ENCODE measurements around the gene STAC3. TPM values are rescaled to one million over a fixed set of nuclear protein-coding genes. Genes with fewer than 3 reads are reported as not detected.

Gene STAC3
- total and polyA plus RNA-seq, 2 experiments from 2014 or later = 0.48 to 3.0 TPM

DNA sequence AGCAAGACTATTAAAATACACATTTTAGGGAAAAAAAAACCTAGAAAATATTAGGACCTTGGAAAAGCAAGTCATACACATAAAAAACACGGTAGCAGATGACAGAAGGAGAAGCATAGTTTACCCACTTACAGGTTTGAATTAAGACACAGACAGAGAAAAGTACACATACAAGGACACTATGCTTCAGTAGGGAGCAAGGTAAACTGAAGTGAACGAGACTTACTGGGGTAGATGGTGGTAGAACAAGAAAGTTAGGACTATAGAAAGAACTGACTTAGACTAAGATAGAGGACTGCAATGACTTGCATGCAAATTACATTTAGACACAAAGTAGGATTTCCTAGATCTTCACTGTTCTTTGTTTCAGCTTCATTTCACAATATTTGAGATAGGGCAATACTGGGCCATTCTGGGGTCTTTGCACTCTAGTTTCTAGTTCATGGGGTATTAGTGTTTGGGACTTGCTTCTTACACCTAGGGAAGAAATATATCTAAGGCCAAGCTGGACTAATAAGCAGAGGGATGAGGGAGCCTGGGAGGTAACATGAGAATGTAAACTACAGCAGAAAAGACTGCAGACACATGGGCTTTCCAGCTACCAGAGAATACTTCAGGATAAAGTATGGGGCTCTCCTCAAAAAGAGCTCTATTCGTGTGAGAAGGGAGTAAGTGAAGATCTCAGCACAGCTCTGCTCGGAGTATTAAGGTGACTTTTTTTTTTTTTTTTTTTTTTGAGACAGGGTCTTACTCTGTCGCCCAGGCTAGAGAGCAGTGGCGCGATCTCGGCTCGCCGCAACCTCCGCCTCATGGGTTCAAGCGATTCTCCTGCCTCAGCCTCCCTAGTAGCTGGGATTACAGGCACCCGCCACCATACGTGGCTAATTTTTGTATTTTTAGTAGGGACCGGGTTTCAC, 27.7 kb upstream of the STAC3 start:
- H3K36me3 ChIP-seq (ENCODE audit: insufficient read depth) = no peaks in the 10 kb centered on the region
- no peak overlapping the region for H3K4me3 ChIP-seq
- no peak for ATAC-seq
- 0 out of 2 replicates have a peak, but pooled peaks cover 9% of the 10 kb centered on the region for H3K4me1 ChIP-seq (ENCODE audit: insufficient read depth)
- Mint-ChIP-seq H3K4me1 (peaks cover 13% of the 10 kb centered on the region), H3K27me3 (ENCODE audit: insufficient read depth, low read depth, poor library complexity) (peaks cover 4% of the 10 kb centered on the region), H3K27ac (no peak overlapping the region), H3K4me3 (no peak overlapping the region), H3K9me3 (no peaks in the 10 kb centered on the region), H3K36me3 (ENCODE audit: low read depth) (peaks cover 26% of the 10 kb centered on the region)
- no peak overlapping the region for H3K27ac ChIP-seq (ENCODE audit: low read depth)
- no peaks in the 10 kb centered on the region for H3K79me2 ChIP-seq (replicated peaks; ENCODE audit: insufficient read depth)
- H4K20me1 ChIP-seq (replicated peaks; ENCODE audit: insufficient read depth) = no peaks in the 10 kb centered on the region
- H2AFZ ChIP-seq = no peak overlapping the region
- no peaks in the 10 kb centered on the region for H3K9me2 ChIP-seq (ENCODE audit: insufficient read depth)
- 0 out of 2 replicates have a peak, but pooled peaks cover 5% of the 10 kb centered on the region for H3F3A ChIP-seq (replicated peaks; ENCODE audit: low read depth)
- DNase-seq (ENCODE audit: low spot score) = no peak
- no peaks in the 10 kb centered on the region for H3K27me3 ChIP-seq (ENCODE audit: insufficient read depth)
- TF ChIP-seq, protein P1, sequence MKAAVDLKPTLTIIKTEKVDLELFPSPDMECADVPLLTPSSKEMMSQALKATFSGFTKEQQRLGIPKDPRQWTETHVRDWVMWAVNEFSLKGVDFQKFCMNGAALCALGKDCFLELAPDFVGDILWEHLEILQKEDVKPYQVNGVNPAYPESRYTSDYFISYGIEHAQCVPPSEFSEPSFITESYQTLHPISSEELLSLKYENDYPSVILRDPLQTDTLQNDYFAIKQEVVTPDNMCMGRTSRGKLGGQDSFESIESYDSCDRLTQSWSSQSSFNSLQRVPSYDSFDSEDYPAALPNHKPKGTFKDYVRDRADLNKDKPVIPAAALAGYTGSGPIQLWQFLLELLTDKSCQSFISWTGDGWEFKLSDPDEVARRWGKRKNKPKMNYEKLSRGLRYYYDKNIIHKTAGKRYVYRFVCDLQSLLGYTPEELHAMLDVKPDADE (IDR thresholded peaks at IDR 0.05) = no peak
- TF ChIP-seq, protein P2, sequence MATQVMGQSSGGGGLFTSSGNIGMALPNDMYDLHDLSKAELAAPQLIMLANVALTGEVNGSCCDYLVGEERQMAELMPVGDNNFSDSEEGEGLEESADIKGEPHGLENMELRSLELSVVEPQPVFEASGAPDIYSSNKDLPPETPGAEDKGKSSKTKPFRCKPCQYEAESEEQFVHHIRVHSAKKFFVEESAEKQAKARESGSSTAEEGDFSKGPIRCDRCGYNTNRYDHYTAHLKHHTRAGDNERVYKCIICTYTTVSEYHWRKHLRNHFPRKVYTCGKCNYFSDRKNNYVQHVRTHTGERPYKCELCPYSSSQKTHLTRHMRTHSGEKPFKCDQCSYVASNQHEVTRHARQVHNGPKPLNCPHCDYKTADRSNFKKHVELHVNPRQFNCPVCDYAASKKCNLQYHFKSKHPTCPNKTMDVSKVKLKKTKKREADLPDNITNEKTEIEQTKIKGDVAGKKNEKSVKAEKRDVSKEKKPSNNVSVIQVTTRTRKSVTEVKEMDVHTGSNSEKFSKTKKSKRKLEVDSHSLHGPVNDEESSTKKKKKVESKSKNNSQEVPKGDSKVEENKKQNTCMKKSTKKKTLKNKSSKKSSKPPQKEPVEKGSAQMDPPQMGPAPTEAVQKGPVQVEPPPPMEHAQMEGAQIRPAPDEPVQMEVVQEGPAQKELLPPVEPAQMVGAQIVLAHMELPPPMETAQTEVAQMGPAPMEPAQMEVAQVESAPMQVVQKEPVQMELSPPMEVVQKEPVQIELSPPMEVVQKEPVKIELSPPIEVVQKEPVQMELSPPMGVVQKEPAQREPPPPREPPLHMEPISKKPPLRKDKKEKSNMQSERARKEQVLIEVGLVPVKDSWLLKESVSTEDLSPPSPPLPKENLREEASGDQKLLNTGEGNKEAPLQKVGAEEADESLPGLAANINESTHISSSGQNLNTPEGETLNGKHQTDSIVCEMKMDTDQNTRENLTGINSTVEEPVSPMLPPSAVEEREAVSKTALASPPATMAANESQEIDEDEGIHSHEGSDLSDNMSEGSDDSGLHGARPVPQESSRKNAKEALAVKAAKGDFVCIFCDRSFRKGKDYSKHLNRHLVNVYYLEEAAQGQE (IDR thresholded peaks at IDR 0.05; ENCODE audit: unreplicated experiment) = no peak
- TF ChIP-seq EZH2phosphoT487 (IDR thresholded peaks at IDR 0.05; ENCODE audit: unreplicated experiment) = no peak
- no peak for TF ChIP-seq JUNB (IDR thresholded peaks at IDR 0.05; ENCODE audit: unreplicated experiment)
- TF ChIP-seq, protein P3, sequence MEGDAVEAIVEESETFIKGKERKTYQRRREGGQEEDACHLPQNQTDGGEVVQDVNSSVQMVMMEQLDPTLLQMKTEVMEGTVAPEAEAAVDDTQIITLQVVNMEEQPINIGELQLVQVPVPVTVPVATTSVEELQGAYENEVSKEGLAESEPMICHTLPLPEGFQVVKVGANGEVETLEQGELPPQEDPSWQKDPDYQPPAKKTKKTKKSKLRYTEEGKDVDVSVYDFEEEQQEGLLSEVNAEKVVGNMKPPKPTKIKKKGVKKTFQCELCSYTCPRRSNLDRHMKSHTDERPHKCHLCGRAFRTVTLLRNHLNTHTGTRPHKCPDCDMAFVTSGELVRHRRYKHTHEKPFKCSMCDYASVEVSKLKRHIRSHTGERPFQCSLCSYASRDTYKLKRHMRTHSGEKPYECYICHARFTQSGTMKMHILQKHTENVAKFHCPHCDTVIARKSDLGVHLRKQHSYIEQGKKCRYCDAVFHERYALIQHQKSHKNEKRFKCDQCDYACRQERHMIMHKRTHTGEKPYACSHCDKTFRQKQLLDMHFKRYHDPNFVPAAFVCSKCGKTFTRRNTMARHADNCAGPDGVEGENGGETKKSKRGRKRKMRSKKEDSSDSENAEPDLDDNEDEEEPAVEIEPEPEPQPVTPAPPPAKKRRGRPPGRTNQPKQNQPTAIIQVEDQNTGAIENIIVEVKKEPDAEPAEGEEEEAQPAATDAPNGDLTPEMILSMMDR (conservative IDR thresholded peaks at IDR 0.05; ENCODE audit: low read depth in 2 of 2) = no peak
- TF ChIP-seq STAT1 (IDR thresholded peaks at IDR 0.05; ENCODE audit: unreplicated experiment) = no peak
- TF ChIP-seq POLR2AphosphoS5 (IDR thresholded peaks at IDR 0.05; ENCODE audit: low read depth) = no peak
- TF ChIP-seq CREB1 (CRISPR knock-in tag; IDR thresholded peaks at IDR 0.05; ENCODE audit: low read depth) = no peak
- TF ChIP-seq ZNF331 (CRISPR knock-in tag; IDR thresholded peaks at IDR 0.05; ENCODE audit: low read depth) = no peak
- no peak for TF ChIP-seq EZH2 (IDR thresholded peaks at IDR 0.05; ENCODE audit: low read depth, unreplicated experiment)
- TF ChIP-seq, protein P4, sequence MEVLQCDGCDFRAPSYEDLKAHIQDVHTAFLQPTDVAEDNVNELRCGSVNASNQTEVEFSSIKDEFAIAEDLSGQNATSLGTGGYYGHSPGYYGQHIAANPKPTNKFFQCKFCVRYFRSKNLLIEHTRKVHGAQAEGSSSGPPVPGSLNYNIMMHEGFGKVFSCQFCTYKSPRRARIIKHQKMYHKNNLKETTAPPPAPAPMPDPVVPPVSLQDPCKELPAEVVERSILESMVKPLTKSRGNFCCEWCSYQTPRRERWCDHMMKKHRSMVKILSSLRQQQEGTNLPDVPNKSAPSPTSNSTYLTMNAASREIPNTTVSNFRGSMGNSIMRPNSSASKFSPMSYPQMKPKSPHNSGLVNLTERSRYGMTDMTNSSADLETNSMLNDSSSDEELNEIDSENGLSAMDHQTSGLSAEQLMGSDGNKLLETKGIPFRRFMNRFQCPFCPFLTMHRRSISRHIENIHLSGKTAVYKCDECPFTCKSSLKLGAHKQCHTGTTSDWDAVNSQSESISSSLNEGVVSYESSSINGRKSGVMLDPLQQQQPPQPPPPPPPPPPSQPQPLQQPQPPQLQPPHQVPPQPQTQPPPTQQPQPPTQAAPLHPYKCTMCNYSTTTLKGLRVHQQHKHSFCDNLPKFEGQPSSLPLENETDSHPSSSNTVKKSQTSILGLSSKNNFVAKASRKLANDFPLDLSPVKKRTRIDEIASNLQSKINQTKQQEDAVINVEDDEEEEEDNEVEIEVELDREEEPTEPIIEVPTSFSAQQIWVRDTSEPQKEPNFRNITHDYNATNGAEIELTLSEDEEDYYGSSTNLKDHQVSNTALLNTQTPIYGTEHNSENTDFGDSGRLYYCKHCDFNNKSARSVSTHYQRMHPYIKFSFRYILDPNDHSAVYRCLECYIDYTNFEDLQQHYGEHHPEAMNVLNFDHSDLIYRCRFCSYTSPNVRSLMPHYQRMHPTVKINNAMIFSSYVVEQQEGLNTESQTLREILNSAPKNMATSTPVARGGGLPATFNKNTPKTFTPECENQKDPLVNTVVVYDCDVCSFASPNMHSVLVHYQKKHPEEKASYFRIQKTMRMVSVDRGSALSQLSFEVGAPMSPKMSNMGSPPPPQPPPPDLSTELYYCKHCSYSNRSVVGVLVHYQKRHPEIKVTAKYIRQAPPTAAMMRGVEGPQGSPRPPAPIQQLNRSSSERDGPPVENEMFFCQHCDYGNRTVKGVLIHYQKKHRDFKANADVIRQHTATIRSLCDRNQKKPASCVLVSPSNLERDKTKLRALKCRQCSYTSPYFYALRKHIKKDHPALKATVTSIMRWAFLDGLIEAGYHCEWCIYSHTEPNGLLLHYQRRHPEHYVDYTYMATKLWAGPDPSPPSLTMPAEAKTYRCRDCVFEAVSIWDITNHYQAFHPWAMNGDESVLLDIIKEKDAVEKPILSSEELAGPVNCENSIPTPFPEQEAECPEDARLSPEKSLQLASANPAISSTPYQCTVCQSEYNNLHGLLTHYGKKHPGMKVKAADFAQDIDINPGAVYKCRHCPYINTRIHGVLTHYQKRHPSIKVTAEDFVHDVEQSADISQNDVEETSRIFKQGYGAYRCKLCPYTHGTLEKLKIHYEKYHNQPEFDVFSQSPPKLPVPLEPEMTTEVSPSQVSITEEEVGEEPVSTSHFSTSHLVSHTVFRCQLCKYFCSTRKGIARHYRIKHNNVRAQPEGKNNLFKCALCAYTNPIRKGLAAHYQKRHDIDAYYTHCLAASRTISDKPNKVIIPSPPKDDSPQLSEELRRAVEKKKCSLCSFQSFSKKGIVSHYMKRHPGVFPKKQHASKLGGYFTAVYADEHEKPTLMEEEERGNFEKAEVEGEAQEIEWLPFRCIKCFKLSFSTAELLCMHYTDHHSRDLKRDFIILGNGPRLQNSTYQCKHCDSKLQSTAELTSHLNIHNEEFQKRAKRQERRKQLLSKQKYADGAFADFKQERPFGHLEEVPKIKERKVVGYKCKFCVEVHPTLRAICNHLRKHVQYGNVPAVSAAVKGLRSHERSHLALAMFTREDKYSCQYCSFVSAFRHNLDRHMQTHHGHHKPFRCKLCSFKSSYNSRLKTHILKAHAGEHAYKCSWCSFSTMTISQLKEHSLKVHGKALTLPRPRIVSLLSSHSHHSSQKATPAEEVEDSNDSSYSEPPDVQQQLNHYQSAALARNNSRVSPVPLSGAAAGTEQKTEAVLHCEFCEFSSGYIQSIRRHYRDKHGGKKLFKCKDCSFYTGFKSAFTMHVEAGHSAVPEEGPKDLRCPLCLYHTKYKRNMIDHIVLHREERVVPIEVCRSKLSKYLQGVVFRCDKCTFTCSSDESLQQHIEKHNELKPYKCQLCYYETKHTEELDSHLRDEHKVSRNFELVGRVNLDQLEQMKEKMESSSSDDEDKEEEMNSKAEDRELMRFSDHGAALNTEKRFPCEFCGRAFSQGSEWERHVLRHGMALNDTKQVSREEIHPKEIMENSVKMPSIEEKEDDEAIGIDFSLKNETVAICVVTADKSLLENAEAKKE (CRISPR knock-in tag; IDR thresholded peaks at IDR 0.05) = no peak
- no peak for TF ChIP-seq NANOG (IDR thresholded peaks at IDR 0.05; ENCODE audit: borderline replicate concordance)
- TF ChIP-seq ZNF114 (CRISPR knock-in tag; IDR thresholded peaks at IDR 0.05) = no peak
- H3K4me2 ChIP-seq = no peak overlapping the region

Measured in GM23338 (cell line).